IMR-90 (cell line): ENCODE results near the gene UQCC5. TPM values are rescaled to one million over a fixed set of nuclear protein-coding genes. Genes with fewer than 3 reads are reported as not detected.

Source experiments
- ATAC-seq: fragments of 200-7000 bp; cut with Tn5 transposase; 2 replicates; pipeline ENCODE4 v1.9.1; 2020; ENCODE audit warnings: low read depth, mild to moderate bottlenecking, moderate library complexity
- BruUV-seq: library from RNA; stranded (reverse); fragments of 400-500 nt; replicated peaks from 2 replicates; lab custom pipeline; 2021; lab: Mats Ljungman, UMichigan
- CTCF ChIA-PET: fragments of 300-600 bp; formaldehyde crosslinking; extraction: SDS; loops from one replicate; lab custom pipeline; 2021; ENCODE audit warnings: antibody characterized with exemption; lab: Yijun Ruan, JAX
- POLR2A ChIA-PET: fragments of 300-600 bp; sonication (Branson Sonifier 250); formaldehyde crosslinking; loops from one replicate; lab custom pipeline; 2022; ENCODE audit warnings: antibody characterized with exemption; ENCODE audit not compliant: unreplicated experiment; lab: Charles Lee
- DNase-seq: peaks from one replicate; pipeline ENCODE4 v3.0.0; 2013
- H2AFZ ChIP-seq: replicated peaks from 2 replicates; pipeline ENCODE3; 2013; ENCODE audit warnings: low read length, mild to moderate bottlenecking; ENCODE audit not compliant: poor library complexity
- H2AK5ac ChIP-seq: 2 replicates; pipeline ENCODE4 v1.6.1; 2013; ENCODE audit warnings: low read depth, low read length, inconsistent platforms
- H2AK9ac ChIP-seq: replicated peaks from 2 replicates; pipeline ENCODE3; 2013; ENCODE audit warnings: mild to moderate bottlenecking, low read depth, low read length, moderate library complexity; ENCODE audit not compliant: poor library complexity
- H2BK120ac ChIP-seq: 2 replicates; pipeline ENCODE4 v1.6.1; 2013; ENCODE audit warnings: low read depth, low read length, inconsistent platforms
- H2BK15ac ChIP-seq: 3 replicates; pipeline ENCODE4 v1.6.1; 2013; ENCODE audit warnings: low read depth, low read length, inconsistent platforms
- H2BK20ac ChIP-seq: 2 replicates; pipeline ENCODE4 v1.6.1; 2013; ENCODE audit warnings: low read depth, mild to moderate bottlenecking, inconsistent platforms, low read length, moderate library complexity
- H2BK5ac ChIP-seq: 2 replicates; pipeline ENCODE4 v1.6.1; 2013; ENCODE audit warnings: mild to moderate bottlenecking, low read depth, low read length, inconsistent platforms; ENCODE audit not compliant: poor library complexity, severe bottlenecking
- H3K14ac ChIP-seq: replicated peaks from 2 replicates; pipeline ENCODE4 v1.6.1; 2013; ENCODE audit warnings: low read depth, low read length, inconsistent platforms
- H3K18ac ChIP-seq: 2 replicates; pipeline ENCODE4 v1.6.1; 2013; ENCODE audit warnings: low read depth, low read length, control low read depth
- H3K23ac ChIP-seq: 2 replicates; pipeline ENCODE4 v1.6.1; 2013; ENCODE audit warnings: low read depth, low read length, inconsistent platforms
- H3K27ac ChIP-seq: 2 replicates; pipeline ENCODE4 v1.5.1; 2013; ENCODE audit warnings: mild to moderate bottlenecking, control low read depth, low read length; ENCODE audit not compliant: insufficient read depth
- H3K27me3 ChIP-seq: 2 replicates; pipeline ENCODE4 v1.6.1; 2013; ENCODE audit warnings: low read length; ENCODE audit not compliant: control insufficient read depth, insufficient read depth
- H3K36me3 ChIP-seq: 2 replicates; pipeline ENCODE4 v1.6.1; 2013; ENCODE audit warnings: low read length, mixed read lengths; ENCODE audit not compliant: control insufficient read depth, insufficient read depth
- H3K4ac ChIP-seq: 2 replicates; pipeline ENCODE4 v1.6.1; 2013; ENCODE audit warnings: low read depth, low read length, inconsistent platforms
- H3K4me1 ChIP-seq: 2 replicates; pipeline ENCODE4 v1.6.1; 2013; ENCODE audit warnings: low read length, mixed read lengths; ENCODE audit not compliant: control insufficient read depth, insufficient read depth
- H3K4me2 ChIP-seq: 2 replicates; pipeline ENCODE4 v1.6.1; 2013; ENCODE audit warnings: low read depth, mild to moderate bottlenecking, control low read depth, low read length, moderate library complexity
- H3K4me3 ChIP-seq: 2 replicates; pipeline ENCODE4 v1.5.1; 2013; ENCODE audit warnings: low read depth, mild to moderate bottlenecking, control low read depth, low read length, moderate library complexity; ENCODE audit not compliant: insufficient read depth
- H3K56ac ChIP-seq: 2 replicates; pipeline ENCODE4 v1.6.1; 2013; ENCODE audit warnings: low read length, inconsistent platforms; ENCODE audit not compliant: insufficient read depth; ENCODE audit errors: extremely low read depth
- H3K79me1 ChIP-seq, 2 experiments: 2 replicates each; pipeline ENCODE4 v1.6.1; 2013; ENCODE audit warnings: low read length in 2 of 2, inconsistent platforms in 1 of 2, low read depth in 1 of 2
- H3K9ac ChIP-seq: 2 replicates; pipeline ENCODE4 v1.6.1; 2013; ENCODE audit warnings: low read depth, low read length, control low read depth
- H3K9me1 ChIP-seq: 2 replicates; pipeline ENCODE4 v1.6.1; 2013; ENCODE audit warnings: low read length, inconsistent platforms; ENCODE audit not compliant: insufficient read depth
- H3K9me3 ChIP-seq: 2 replicates; pipeline ENCODE4 v1.6.1; 2013; ENCODE audit warnings: low read length; ENCODE audit not compliant: control insufficient read depth, insufficient read depth
- H4K20me1 ChIP-seq: 2 replicates; pipeline ENCODE4 v1.6.1; 2013; ENCODE audit warnings: low read length, inconsistent platforms; ENCODE audit not compliant: insufficient read depth
- H4K5ac ChIP-seq: 2 replicates; pipeline ENCODE4 v1.6.1; 2013; ENCODE audit warnings: mild to moderate bottlenecking, low read depth, low read length, control low read depth
- H4K8ac ChIP-seq, 2 experiments: 2 replicates each; pipeline ENCODE4 v1.6.1; 2013; ENCODE audit warnings: low read depth in 2 of 2, low read length in 2 of 2, control low read depth in 1 of 2, inconsistent platforms in 1 of 2
- H4K91ac ChIP-seq: 2 replicates; pipeline ENCODE4 v1.6.1; 2013; ENCODE audit warnings: low read depth, low read length, inconsistent platforms; ENCODE audit not compliant: insufficient read depth
- BHLHE40 ChIP-seq: fragments of 150-350 bp; IDR thresholded peaks from 2 replicates; pipeline ENCODE4 v1.6.1; 2016; ENCODE audit warnings: mild to moderate bottlenecking, low read depth, low read length
- CEBPB ChIP-seq: IDR thresholded peaks from 2 replicates; pipeline ENCODE4 v1.6.1; 2012; ENCODE audit warnings: low read depth, low read length, improper control_type of control experiment
- CHD1 ChIP-seq: IDR thresholded peaks from 2 replicates; pipeline ENCODE4 v1.6.1; 2012; ENCODE audit warnings: low read depth, low read length, improper control_type of control experiment
- ELK1 ChIP-seq: fragments of 150-350 bp; IDR thresholded peaks from 2 replicates; pipeline ENCODE4 v1.6.1; 2016; ENCODE audit warnings: low read depth, mild to moderate bottlenecking, low read length, moderate library complexity, borderline replicate concordance
- FOS ChIP-seq: fragments of 150-350 bp; IDR thresholded peaks from 2 replicates; pipeline ENCODE4 v1.6.1; 2016; ENCODE audit warnings: low read depth, low read length
- MAFK ChIP-seq: IDR thresholded peaks from 2 replicates; pipeline ENCODE4 v1.6.1; 2012; ENCODE audit warnings: low read depth, low read length, improper control_type of control experiment
- MAZ ChIP-seq: IDR thresholded peaks from 2 replicates; pipeline ENCODE4 v1.6.1; 2012; ENCODE audit warnings: low read depth, mild to moderate bottlenecking, low read length, improper control_type of control experiment, moderate library complexity, borderline replicate concordance
- MXI1 ChIP-seq: IDR thresholded peaks from 2 replicates; pipeline ENCODE4 v1.6.1; 2012; ENCODE audit warnings: low read depth, mild to moderate bottlenecking, low read length, moderate library complexity, borderline replicate concordance
- NFE2L2 ChIP-seq: fragments of 150-350 bp; IDR thresholded peaks from 2 replicates; pipeline ENCODE4 v1.6.1; 2016; ENCODE audit warnings: low read depth, mild to moderate bottlenecking, low read length
- POLR2A ChIP-seq: IDR thresholded peaks from 2 replicates; pipeline ENCODE4 v1.6.1; 2012; ENCODE audit warnings: mild to moderate bottlenecking, low read depth, low read length
- RAD21 ChIP-seq: IDR thresholded peaks from 2 replicates; pipeline ENCODE4 v1.6.1; 2012; ENCODE audit warnings: low read length, improper control_type of control experiment
- RCOR1 ChIP-seq: IDR thresholded peaks from 2 replicates; pipeline ENCODE4 v1.6.1; 2012; ENCODE audit warnings: mild to moderate bottlenecking, low read length, improper control_type of control experiment; ENCODE audit not compliant: insufficient replicate concordance
- RFX5 ChIP-seq: IDR thresholded peaks from 2 replicates; pipeline ENCODE4 v1.8.0; 2012; ENCODE audit warnings: low read depth, mild to moderate bottlenecking, low read length, moderate library complexity
- SMC3 ChIP-seq: fragments of 150-350 bp; IDR thresholded peaks from 2 replicates; pipeline ENCODE4 v1.6.1; 2016; ENCODE audit warnings: low read depth, mild to moderate bottlenecking, antibody characterized with exemption, low read length, moderate library complexity
- USF2 ChIP-seq: fragments of 150-350 bp; IDR thresholded peaks from 2 replicates; pipeline ENCODE4 v1.6.1; 2017; ENCODE audit warnings: mild to moderate bottlenecking, antibody characterized with exemption, low read length, low read depth
- WGBS, 2 experiments: methylation state at CpG; one replicate each; pipeline versions ENCODE4 v1.1.5 to v1.1.7; 2013; ENCODE audit warnings: missing lambda C conversion rate in 2 of 2; ENCODE audit not compliant: insufficient read length in 1 of 2; ENCODE audit errors: extremely low coverage in 2 of 2; 5-methylcytosine and 5-hydroxymethylcytosine counted together
- dilution Hi-C: fragments of 300-500 bp; cut with HindIII; formaldehyde crosslinking; loops from one replicate; pipeline ENCODE4 v1.14.3; 2018; ENCODE audit warnings: low sequenced_read_pairs; ENCODE audit not compliant: unreplicated experiment
- in situ Hi-C: fragments of 300-500 bp; cut with MboI; formaldehyde crosslinking; loops from 3 replicates; pipeline ENCODE4 v1.14.3; 2019; ENCODE audit warnings: low sequenced_read_pairs, inconsistent platforms, mixed read lengths
- intact Hi-C: fragments of 100-400 bp; cut with micrococcal nuclease; formaldehyde crosslinking; loops from 2 replicates; pipeline ENCODE4 v1.10.0; 2022
- polyA plus RNA-seq, 3 experiments: library from polyadenylated mRNA; depleted of rRNA; stranded (reverse); fragments of >200 nt; gene quantifications; 2 replicates each; pipeline ENCODE4 v1.2.3, GENCODE V29; 2012; ENCODE audit warnings: low replicate concordance in 1 of 3
- total RNA-seq: library from RNA; depleted of rRNA; stranded (reverse); fragments of >200 nt; gene quantifications from 2 replicates; pipeline ENCODE4 v1.2.3, GENCODE V29; 2012

The UQCC5 gene
- total and polyA plus RNA-seq, 2 of the 4 experiments (the other 2 are of a cell fraction) = 1.1 to 16.9 TPM

- H2AK9ac ChIP-seq = no peak overlapping the region
- H3K4me1 ChIP-seq = peaks cover 21% of the 10 kb centered on the region
- peaks cover 49% of the 10 kb centered on the region for H4K20me1 ChIP-seq
- H4K5ac ChIP-seq = no peak overlapping the region
- no peak overlapping the region; the same call in 1 of the 2 replicates for H3K4ac ChIP-seq
- H4K8ac ChIP-seq = no peak overlapping the region
- no peak overlapping the region for H3K27ac ChIP-seq
- H2BK15ac ChIP-seq = no peak overlapping the region
- no peak overlapping the region for H2AFZ ChIP-seq
- H3K4me2 ChIP-seq = no peak overlapping the region
- in situ Hi-C loops = no loop called here
- no peak overlapping the region for H2BK120ac ChIP-seq
- dilution Hi-C loops = no loop called here
- ChIA-PET CTCF (no interaction called here), POLR2A (no interaction called here)
- no peaks in the 10 kb centered on the region for H3K27me3 ChIP-seq
- H3K79me1 ChIP-seq = peaks cover 16 to 76% of the 10 kb centered on the region in 2 experiments
- no peak overlapping the region for H2BK5ac ChIP-seq
- no peak overlapping the region for H3K56ac ChIP-seq
- H3K14ac ChIP-seq = no peak overlapping the region
- H4K91ac ChIP-seq = no peak overlapping the region
- no peak for ATAC-seq
- intact Hi-C loops = no loop called here
- no peak overlapping the region for H2BK20ac ChIP-seq
- 87% methylated on average over 3 of the region's 18 CpGs; no CpG with 5 or more reads in 1 of the 2 experiments for WGBS, 2 experiments
- no peak overlapping the region for H3K23ac ChIP-seq
- H3K18ac ChIP-seq = no peak overlapping the region
- peaks cover 57% of the 10 kb centered on the region for H3K36me3 ChIP-seq
- peaks cover 28% of the 10 kb centered on the region for H3K9me1 ChIP-seq
- no peak overlapping the region for H2AK5ac ChIP-seq
- no peak overlapping the region for H3K9ac ChIP-seq
- no peak for DNase-seq
- BruUV-seq = TSS peak; percentile 70
- no peak overlapping the region for H3K4me3 ChIP-seq
- H3K9me3 ChIP-seq = no peaks in the 10 kb centered on the region
- TF ChIP-seq MAFK (no peak), SMC3 (no peak), USF2 (no peak), CHD1 (no peak), MAZ (no peak), CEBPB (no peak), RAD21 (no peak), ELK1 (no peak), NFE2L2 (no peak), RCOR1 (no peak), POLR2A (no peak), MXI1 (no peak), FOS (no peak), BHLHE40 (no peak), RFX5 (no peak)
Measured at GRCh38 chr3:52527732-52528585, 8.4 kb upstream of the UQCC5 start.
